Fibroblast of the aortic adventitia (primary cell): ENCODE results near the gene PHC2. TPM values are rescaled to one million over a fixed set of nuclear protein-coding genes. Genes with fewer than 3 reads are reported as not detected.

Experiments
- DNase-seq: peaks from one replicate; pipeline ENCODE4 v3.0.0-alpha.2; 2010; ENCODE audit warnings: low read depth
- H3K4me3 ChIP-seq: 2 replicates; pipeline ENCODE4 v1.5.1; 2011; ENCODE audit warnings: low read depth, mild to moderate bottlenecking, control low read depth, low read length, moderate library complexity
- CTCF ChIP-seq: IDR thresholded peaks from 2 replicates; pipeline ENCODE4 v1.5.1; 2011; ENCODE audit warnings: mild to moderate bottlenecking, low read length, control low read depth, inconsistent platforms; ENCODE audit not compliant: insufficient read depth
- total RNA-seq: library from RNA; depleted of rRNA; stranded (reverse); fragments of >200 nt; gene quantifications from 2 replicates; pipeline ENCODE4 v1.2.3, GENCODE V29; 2012; ENCODE audit warnings: low replicate concordance

PHC2 gene
- total RNA-seq, 1 donor: 50.5 TPM

GRCh38 chr1:33399375-33399774, 31.5 kb downstream of the PHC2 start:
- DNase-seq: peak; percentile 48
- no peak overlapping the region for H3K4me3 ChIP-seq
- TF ChIP-seq CTCF: no peak

GRCh38 chr1:33397994-33398393, 32.9 kb downstream of the PHC2 start:
- DNase-seq: no peak
- TF ChIP-seq CTCF: no peak
- H3K4me3 ChIP-seq: no peak overlapping the region

- no peak for DNase-seq
- H3K4me3 ChIP-seq: no peak overlapping the region
- no peak for TF ChIP-seq CTCF
These were observed 33.8 kb downstream of the PHC2 start for GRCh38 chr1:33397125-33397506.

- no peak for DNase-seq
- no peak overlapping the region for H3K4me3 ChIP-seq
- TF ChIP-seq CTCF: no peak
These were observed 34.4 kb downstream of the PHC2 start for GRCh38 chr1:33396188-33397124.

- peak; percentile 59 for DNase-seq
- no peak overlapping the region for H3K4me3 ChIP-seq
- no peak for TF ChIP-seq CTCF
These were observed 36.1 kb downstream of the PHC2 start for GRCh38 chr1:33394770-33395169.

GRCh38 chr1:33393991-33394390, 36.9 kb downstream of the PHC2 start:
- no peak overlapping the region for H3K4me3 ChIP-seq
- DNase-seq: no peak
- no peak for TF ChIP-seq CTCF
